K562 (cell line): ENCODE results near the gene MAP1LC3A. TPM values are rescaled to one million over a fixed set of nuclear protein-coding genes. Genes with fewer than 3 reads are reported as not detected.

ENCODE experiments used
- AFF1 ChIP-seq, 2 experiments: fragments of 450-650 bp; IDR thresholded peaks; 2 replicates each; pipeline ENCODE4 v1.6.1; 2018; ENCODE audit warnings: mild to moderate bottlenecking in 2 of 2, low read depth in 1 of 2; ENCODE audit not compliant: partially characterized antibody in 2 of 2
- BCLAF1 ChIP-seq, 2 experiments: fragments of 450-650 bp in 1 of 2; IDR thresholded peaks; 2 replicates each; pipeline ENCODE4 v1.6.1; 2011 to 2017; ENCODE audit warnings: low read depth in 2 of 2, antibody characterized with exemption in 1 of 2, borderline replicate concordance in 1 of 2, low read length in 1 of 2, mild to moderate bottlenecking in 1 of 2, mixed read lengths in 1 of 2; ENCODE audit not compliant: control insufficient read depth in 1 of 2
- CREB1 ChIP-seq, 2 experiments: sonication (generic) in 1 of 2; formaldehyde crosslinking in 1 of 2; IDR thresholded peaks; 2 replicates each; pipeline versions ENCODE4 v1.6.1 to v1.8.0; 2012 to 2022; ENCODE audit warnings: inconsistent platforms in 1 of 2, mild to moderate bottlenecking in 1 of 2, missing genetic modification reagents in 1 of 2, moderate library complexity in 1 of 2
- CREB3 ChIP-seq: fragments of 450-650 bp; conservative IDR thresholded peaks from 2 replicates; pipeline ENCODE4 v1.6.1; 2016; ENCODE audit warnings: missing genetic modification characterization, low read depth, mild to moderate bottlenecking, missing compliant biosample characterization, moderate library complexity
- CTCFL ChIP-seq: IDR thresholded peaks from 2 replicates; pipeline ENCODE4 v1.6.1; 2011; ENCODE audit warnings: borderline replicate concordance, low read depth, mild to moderate bottlenecking, moderate library complexity, low read length; ENCODE audit not compliant: insufficient read depth, poor library complexity, severe bottlenecking
- DMBX1 ChIP-seq: fragments of 250-450 bp; sonication (Bioruptor Pico); IDR thresholded peaks from 2 replicates; pipeline ENCODE4 v1.8.0; 2022; ENCODE audit warnings: inconsistent platforms, mild to moderate bottlenecking, moderate library complexity, borderline replicate concordance
- FOXP1 ChIP-seq: sonication (generic); formaldehyde crosslinking; IDR thresholded peaks from 2 replicates; pipeline ENCODE4 v1.8.0; 2022; ENCODE audit warnings: mild to moderate bottlenecking, missing genetic modification reagents
- HDAC6 ChIP-seq: IDR thresholded peaks from 2 replicates; pipeline ENCODE4 v1.6.1; 2012; ENCODE audit warnings: low read depth, mild to moderate bottlenecking, control low read depth, inconsistent platforms, low read length, moderate library complexity
- PHF8 ChIP-seq: fragments of 200-600 bp; sonication (generic); IDR thresholded peaks from 2 replicates; pipeline ENCODE4 v1.6.1; 2012; ENCODE audit warnings: mixed run types, mild to moderate bottlenecking, inconsistent platforms, low read length, moderate library complexity, borderline replicate concordance
- TAF15 ChIP-seq: fragments of 200-400 bp; formaldehyde crosslinking; IDR thresholded peaks from 2 replicates; pipeline ENCODE4 v1.6.1; 2017; ENCODE audit warnings: mild to moderate bottlenecking, low read depth, low read length, moderate library complexity
- XRCC5 ChIP-seq: fragments of 200-400 bp; formaldehyde crosslinking; IDR thresholded peaks from 2 replicates; pipeline ENCODE4 v1.6.1; 2017; ENCODE audit warnings: low read depth, mild to moderate bottlenecking, low read length
- ZNF232 ChIP-seq: sonication (generic); formaldehyde crosslinking; IDR thresholded peaks from 2 replicates; pipeline ENCODE4 v1.8.0; 2022; ENCODE audit warnings: mild to moderate bottlenecking, missing genetic modification reagents
- ZNF253 ChIP-seq: fragments of 250-450 bp; sonication (Bioruptor Pico); conservative IDR thresholded peaks from 2 replicates; pipeline ENCODE4 v1.6.1; 2021; ENCODE audit warnings: mild to moderate bottlenecking
- ZNF384 ChIP-seq: IDR thresholded peaks from 2 replicates; pipeline ENCODE4 v1.6.1; 2012; ENCODE audit warnings: low read depth, low read length, improper control_type of control experiment
- ZNF644 ChIP-seq: fragments of 200-800 bp; sonication (Bioruptor generic); IDR thresholded peaks from 2 replicates; pipeline ENCODE4 v1.6.1; 2016; ENCODE audit warnings: low read depth, missing genetic modification characterization, missing compliant biosample characterization
- polyA plus RNA-seq, 8 experiments: library from polyadenylated mRNA; depleted of rRNA in 4 of 8; stranded (reverse) in 5 of 8; unstranded in 3 of 8; fragments of >200 nt; fragmentation: Nextera tagmentation in 2 of 8; fragmentation: Illumina TruSeq in 1 of 8; extraction: Ambion mirVana in 2 of 8; extraction: Trizol in 1 of 8; gene quantifications; 2 replicates each; pipeline versions ENCODE4 v1.2.1 to v1.2.3, GENCODE V29; 2011 to 2014; ENCODE audit warnings: inconsistent platforms in 1 of 8, missing spikeins in 1 of 8
- total RNA-seq, 7 experiments: library from RNA; depleted of rRNA in 6 of 7; stranded (reverse); fragments of >200 nt in 6 of 7; fragmentation: Illumina TruSeq in 2 of 7; extraction: Trizol in 2 of 7; gene quantifications; 2 replicates each; pipeline versions ENCODE4 v1.2.1 to v1.2.3, GENCODE V29; 2011 to 2021; ENCODE audit warnings: low replicate concordance in 1 of 7

MAP1LC3A gene
- total and polyA plus RNA-seq, 9 of the 15 experiments (the other 6 are each of a cell fraction or from before 2014, with no cell fraction given) = 0.27 to 0.38 TPM; not detected in 7

- TF ChIP-seq HDAC6 (0 out of 2 replicates have a peak, but pooled peaks have one; percentile 34), ZNF232 (CRISPR knock-in tag) (no peak), BCLAF1 (IDR thresholded peaks at IDR 0.05; ENCODE audit: borderline replicate concordance in 1 of 2, control insufficient read depth in 1 of 2, low read depth in 2 of 2, low read length in 1 of 2) (no peak), CREB1 (IDR thresholded peaks at IDR 0.05) (no peak), CREB1 (CRISPR knock-in tag; IDR thresholded peaks at IDR 0.05) (no peak), DMBX1 (no peak), ZNF644 (no peak), FOXP1 (CRISPR knock-in tag) (no peak), PHF8 (peak; percentile 50; the same call in 1 of the 2 replicates), XRCC5 (no peak), ZNF253 (no peak), CREB3 (no peak), CTCFL (no peak), ZNF384 (no peak), TAF15 (no peak), AFF1 (IDR thresholded peaks at IDR 0.05; ENCODE audit: low read depth in 1 of 2, partially characterized antibody in 2 of 2) (no peak)
Observed at GRCh38 chr20:34515484-34516246, 42.9 kb upstream of the MAP1LC3A start (continued).
